ENCODE results near the gene PAM16.
A peak's percentile ranks its signal among the peaks of the same experiment; 100 is the strongest.

Gene PAM16

GRCh38 chr16:4378161-4378666, 27.1 kb upstream of the PAM16 start:
- DNase-seq (ENCODE audit: low spot score in 2 of 2) (no peak), ATAC-seq (ENCODE audit: low read depth) (no peak)
- Mint-ChIP-seq H3K36me3 (peaks cover 18% of the 10 kb centered on the region), H3K27me3 (no peaks in the 10 kb centered on the region), H3K9me3 (no peaks in the 10 kb centered on the region), H3K4me3 (no peak overlapping the region), H3K4me1 (peaks cover 5% of the 10 kb centered on the region), H3K27ac (peak overlapping the region; percentile 51)

GRCh38 chr16:4377573-4378154, 26.5 kb upstream of the PAM16 start:
- Mint-ChIP-seq H3K36me3 (peaks cover 13% of the 10 kb centered on the region), H3K27ac (peak overlapping the region; percentile 51), H3K4me1 (peaks cover 10% of the 10 kb centered on the region), H3K27me3 (no peaks in the 10 kb centered on the region), H3K4me3 (no peak overlapping the region), H3K9me3 (no peaks in the 10 kb centered on the region)
- DNase-seq (ENCODE audit: low spot score in 2 of 2): no peak
- no peak for ATAC-seq (ENCODE audit: low read depth)

GRCh38 chr16:4376893-4377572, 25.9 kb upstream of the PAM16 start:
- no peak overlapping the region for H3K4me3 Mint-ChIP-seq
- ATAC-seq (ENCODE audit: low read depth) (no peak), DNase-seq (ENCODE audit: low spot score in 2 of 2) (no peak)
- no peaks in the 10 kb centered on the region for H3K9me3 Mint-ChIP-seq
- peaks cover 13% of the 10 kb centered on the region for H3K4me1 Mint-ChIP-seq
- H3K27ac Mint-ChIP-seq: no peak overlapping the region
- no peaks in the 10 kb centered on the region for H3K27me3 Mint-ChIP-seq
- peaks cover 12% of the 10 kb centered on the region for H3K36me3 Mint-ChIP-seq

- DNase-seq (ENCODE audit: low spot score in 2 of 2): no peak
- Mint-ChIP-seq H3K4me1 (peaks cover 13% of the 10 kb centered on the region), H3K27me3 (no peaks in the 10 kb centered on the region), H3K9me3 (no peaks in the 10 kb centered on the region), H3K4me3 (no peak overlapping the region), H3K36me3 (peaks cover 10% of the 10 kb centered on the region), H3K27ac (no peak overlapping the region)
- no peak for ATAC-seq (ENCODE audit: low read depth)
These were observed 25.2 kb upstream of the PAM16 start for GRCh38 chr16:4376126-4376892.

DNA sequence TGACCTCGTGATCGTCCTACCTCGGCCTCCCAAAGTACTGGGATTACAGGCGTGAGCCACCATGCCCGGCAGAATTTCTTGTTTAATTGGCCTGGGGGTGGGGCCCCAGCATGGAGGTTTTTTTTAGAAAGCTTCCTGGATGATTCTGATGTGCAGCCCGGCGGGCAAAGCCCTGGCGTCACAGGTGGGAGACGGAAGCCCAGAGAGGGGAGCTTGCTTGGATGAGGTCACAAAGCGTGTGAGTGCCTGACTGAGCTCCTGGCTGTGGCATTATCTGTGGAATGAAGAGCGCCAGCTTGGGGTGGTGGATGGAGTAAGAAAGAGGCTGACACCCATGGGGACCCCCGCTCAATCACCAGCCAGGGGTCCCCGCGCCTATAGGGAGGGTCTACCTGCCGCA, 24.6 kb upstream of the PAM16 start:
- no peak overlapping the region for H3K4me3 Mint-ChIP-seq
- DNase-seq (ENCODE audit: low spot score in 2 of 2) (no peak), ATAC-seq (ENCODE audit: low read depth) (no peak)
- peaks cover 10% of the 10 kb centered on the region for H3K36me3 Mint-ChIP-seq
- no peak overlapping the region for H3K27ac Mint-ChIP-seq
- H3K27me3 Mint-ChIP-seq: no peaks in the 10 kb centered on the region
- peaks cover 13% of the 10 kb centered on the region for H3K4me1 Mint-ChIP-seq
- H3K9me3 Mint-ChIP-seq: no peaks in the 10 kb centered on the region

GRCh38 chr16:4373909-4374742, 23.0 kb upstream of the PAM16 start:
- ATAC-seq (ENCODE audit: low read depth) (no peak), DNase-seq (ENCODE audit: low spot score in 2 of 2) (no peak)
- Mint-ChIP-seq H3K9me3 (no peaks in the 10 kb centered on the region), H3K36me3 (peaks cover 7% of the 10 kb centered on the region), H3K4me1 (peaks cover 13% of the 10 kb centered on the region), H3K27me3 (no peaks in the 10 kb centered on the region), H3K27ac (no peak overlapping the region), H3K4me3 (no peak overlapping the region)

- no peak for DNase-seq (ENCODE audit: low spot score in 2 of 2)
- peaks cover 13% of the 10 kb centered on the region for H3K4me1 Mint-ChIP-seq
- no peak for ATAC-seq (ENCODE audit: low read depth)
- H3K36me3 Mint-ChIP-seq: peaks cover 7% of the 10 kb centered on the region
- H3K9me3 Mint-ChIP-seq: no peaks in the 10 kb centered on the region
- H3K27ac Mint-ChIP-seq: no peak overlapping the region
- H3K27me3 Mint-ChIP-seq: no peaks in the 10 kb centered on the region
- H3K4me3 Mint-ChIP-seq: no peak overlapping the region
These were observed 22.3 kb upstream of the PAM16 start for GRCh38 chr16:4373356-4373908.

- ATAC-seq (ENCODE audit: low read depth) (peak; percentile 59), DNase-seq (ENCODE audit: low spot score in 2 of 2) (peak in 1 of 2 donors; percentile 43)
- Mint-ChIP-seq H3K27me3 (no peaks in the 10 kb centered on the region), H3K27ac (no peak overlapping the region), H3K36me3 (peaks cover 7% of the 10 kb centered on the region), H3K4me1 (peaks cover 13% of the 10 kb centered on the region), H3K9me3 (no peaks in the 10 kb centered on the region), H3K4me3 (peak overlapping the region; percentile 75)
These were observed 21.6 kb upstream of the PAM16 start for GRCh38 chr16:4372578-4373355.

DNA sequence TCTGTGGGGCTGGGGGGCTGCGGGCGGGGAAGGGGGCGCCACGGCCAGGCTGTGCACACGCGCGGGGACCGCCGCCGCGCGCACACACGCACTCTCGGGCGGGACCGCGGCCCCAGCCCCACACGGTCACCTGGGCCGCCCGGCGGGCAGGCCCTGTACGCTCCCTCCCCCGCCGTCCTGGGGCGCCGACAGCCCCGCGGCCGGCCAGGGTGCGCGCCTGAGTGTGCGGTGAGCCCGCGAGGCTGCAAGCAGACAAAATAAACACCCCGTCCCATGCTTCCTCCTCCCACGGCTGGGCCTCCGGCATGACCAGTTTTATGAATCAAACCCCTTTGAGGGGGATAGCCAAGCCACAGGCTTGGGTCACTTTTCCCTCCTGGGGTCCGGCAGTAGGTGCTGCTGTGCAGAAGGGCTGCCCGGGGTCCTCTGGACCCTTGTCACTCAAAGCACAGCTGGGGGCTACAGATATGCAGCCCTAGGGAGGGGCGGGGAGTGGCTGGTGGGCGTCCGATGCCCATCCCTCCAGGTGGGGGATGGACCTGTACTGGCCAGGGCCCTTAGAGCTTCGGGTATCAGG, 21.0 kb upstream of the PAM16 start:
- DNase-seq (ENCODE audit: low spot score in 2 of 2) (no peak), ATAC-seq (ENCODE audit: low read depth) (peak; percentile 59)
- no peaks in the 10 kb centered on the region for H3K9me3 Mint-ChIP-seq
- peaks cover 12% of the 10 kb centered on the region for H3K36me3 Mint-ChIP-seq
- H3K27me3 Mint-ChIP-seq: no peaks in the 10 kb centered on the region
- peaks cover 18% of the 10 kb centered on the region for H3K4me1 Mint-ChIP-seq
- peak overlapping the region; percentile 75 for H3K4me3 Mint-ChIP-seq
- H3K27ac Mint-ChIP-seq: no peak overlapping the region

- no peaks in the 10 kb centered on the region for H3K9me3 Mint-ChIP-seq
- H3K4me3 Mint-ChIP-seq: peak within 1 kb of the TSS; percentile 75
- peaks cover 23% of the 10 kb centered on the region for H3K4me1 Mint-ChIP-seq
- H3K27me3 Mint-ChIP-seq: no peaks in the 10 kb centered on the region
- DNase-seq (ENCODE audit: low spot score in 2 of 2) (peak; percentile 57 to 84), ATAC-seq (ENCODE audit: low read depth) (peak; percentile 80)
- peaks cover 10% of the 10 kb centered on the region for H3K36me3 Mint-ChIP-seq
- H3K27ac Mint-ChIP-seq: no peak within 1 kb of the TSS
These were observed 20.4 kb upstream of the PAM16 start, which contains the start of gene VASN for GRCh38 chr16:4371357-4372000. TSS of gene VASN (plus strand) at chr16:4371848. CDS start at chr16:4380878, 9,030 bp downstream.

DNA sequence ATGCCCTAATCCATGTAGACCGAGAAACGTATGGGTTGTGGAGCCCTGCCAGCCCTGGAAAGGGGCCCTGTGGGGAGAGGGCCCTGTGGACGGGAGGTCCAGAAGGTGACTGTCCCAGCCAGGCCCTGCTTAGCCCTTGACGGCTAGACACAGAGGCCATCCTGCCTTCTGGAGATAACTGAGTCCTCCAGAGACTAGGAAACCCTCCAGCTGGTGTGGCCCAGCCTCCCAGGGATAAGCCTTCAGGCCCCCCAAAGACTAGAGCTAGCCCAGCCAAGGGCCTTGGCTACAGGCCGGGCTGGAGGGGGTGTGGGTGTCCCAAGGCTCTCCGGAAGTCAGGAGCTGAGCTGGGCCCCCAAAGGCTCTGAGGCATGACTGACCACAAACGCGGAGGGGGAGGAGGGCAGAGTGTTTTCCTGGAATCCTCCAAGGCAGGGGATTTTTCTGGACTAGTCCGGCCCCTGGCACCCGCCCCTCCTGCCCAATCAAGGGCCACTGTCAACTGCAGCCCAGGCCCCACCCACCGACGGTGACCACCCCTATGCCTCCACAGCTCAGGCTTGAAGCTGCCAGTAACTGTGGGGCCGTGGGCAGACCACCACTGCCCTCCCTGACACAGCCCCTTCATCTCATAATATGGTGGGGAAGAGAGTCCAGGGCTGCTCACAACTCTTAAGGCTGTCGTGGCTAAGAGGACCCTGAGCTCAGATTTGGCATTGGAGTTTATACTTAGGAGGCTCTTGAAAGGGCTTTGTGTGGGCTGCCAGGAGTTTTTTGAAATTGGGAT, 19.6 kb upstream of the PAM16 start:
- DNase-seq (ENCODE audit: low spot score in 2 of 2) (no peak), ATAC-seq (ENCODE audit: low read depth) (no peak)
- Mint-ChIP-seq H3K4me1 (peaks cover 24% of the 10 kb centered on the region), H3K9me3 (no peaks in the 10 kb centered on the region), H3K4me3 (no peak overlapping the region), H3K27ac (no peak overlapping the region), H3K36me3 (peaks cover 10% of the 10 kb centered on the region), H3K27me3 (no peaks in the 10 kb centered on the region)

- Mint-ChIP-seq H3K36me3 (peaks cover 9% of the 10 kb centered on the region), H3K9me3 (no peaks in the 10 kb centered on the region), H3K4me1 (peaks cover 28% of the 10 kb centered on the region), H3K4me3 (no peak overlapping the region), H3K27ac (peak overlapping the region; percentile 18), H3K27me3 (no peaks in the 10 kb centered on the region)
- no peak for DNase-seq (ENCODE audit: low spot score in 2 of 2)
- ATAC-seq (ENCODE audit: low read depth): no peak
These were observed 19.0 kb upstream of the PAM16 start for GRCh38 chr16:4370151-4370550.

Measured in memory B cell (primary cell).